GM06990 (cell line): Measurements from ENCODE around the gene CR1L.

ENCODE experiments used
- DNase-seq: peaks from one replicate; pipeline ENCODE4 v3.0.0-alpha.2; 2011; ENCODE audit not compliant: insufficient read length; ENCODE audit errors: extremely low read depth
- H3K27me3 ChIP-seq: replicated peaks from 2 replicates; pipeline ENCODE4 v1.6.0; 2011; ENCODE audit warnings: low read length; ENCODE audit not compliant: control insufficient read depth, insufficient read depth
- H3K36me3 ChIP-seq: 2 replicates; pipeline ENCODE4 v1.5.1; 2011; ENCODE audit warnings: low read length; ENCODE audit not compliant: control insufficient read depth, insufficient read depth
- H3K4me3 ChIP-seq: replicated peaks from 2 replicates; pipeline ENCODE4 v1.5.1; 2011; ENCODE audit warnings: low read depth, mild to moderate bottlenecking, control low read depth, low read length
- CTCF ChIP-seq: IDR thresholded peaks from 2 replicates; pipeline ENCODE4 v1.5.1; 2011; ENCODE audit warnings: low read length, control low read depth, mild to moderate bottlenecking, inconsistent platforms; ENCODE audit not compliant: insufficient read depth, poor library complexity, severe bottlenecking

Gene CR1L

GRCh38 chr1:207649210-207649753 is 4.3 kb downstream of the CR1L start:
- H3K4me3 ChIP-seq: no peak overlapping the region
- H3K36me3 ChIP-seq: no peaks in the 10 kb centered on the region
- no peak for TF ChIP-seq CTCF
- no peaks in the 10 kb centered on the region for H3K27me3 ChIP-seq
- DNase-seq: no peak

- Histone ChIP-seq H3K36me3 (no peaks in the 10 kb centered on the region), H3K4me3 (no peak overlapping the region), H3K27me3 (no peaks in the 10 kb centered on the region)
- TF ChIP-seq CTCF: no peak
- DNase-seq: no peak
These were observed 5.1 kb downstream of the CR1L start for GRCh38 chr1:207649865-207650580.

DNA sequence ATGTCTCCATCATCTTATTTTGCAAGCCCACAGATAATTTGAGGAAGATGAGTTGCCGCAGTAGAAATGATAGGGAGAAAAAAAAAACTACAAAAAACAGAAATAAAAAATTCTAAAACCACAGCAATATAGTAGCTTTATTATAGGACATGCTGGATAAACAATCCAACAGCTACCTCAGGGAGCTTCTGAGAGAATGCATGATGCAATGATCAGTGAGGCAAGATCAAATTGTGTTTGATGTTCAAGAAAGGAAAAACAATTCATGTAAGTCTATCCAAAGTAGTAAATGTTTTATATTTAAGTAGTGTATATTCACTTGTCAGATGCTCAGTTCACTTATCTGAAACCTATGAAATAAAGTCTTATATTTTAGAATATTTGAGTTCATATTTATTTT is 6.7 kb downstream of the CR1L start:
- H3K36me3 ChIP-seq: no peaks in the 10 kb centered on the region
- H3K27me3 ChIP-seq: no peaks in the 10 kb centered on the region
- H3K4me3 ChIP-seq: no peak overlapping the region
- DNase-seq: no peak
- no peak for TF ChIP-seq CTCF

DNA sequence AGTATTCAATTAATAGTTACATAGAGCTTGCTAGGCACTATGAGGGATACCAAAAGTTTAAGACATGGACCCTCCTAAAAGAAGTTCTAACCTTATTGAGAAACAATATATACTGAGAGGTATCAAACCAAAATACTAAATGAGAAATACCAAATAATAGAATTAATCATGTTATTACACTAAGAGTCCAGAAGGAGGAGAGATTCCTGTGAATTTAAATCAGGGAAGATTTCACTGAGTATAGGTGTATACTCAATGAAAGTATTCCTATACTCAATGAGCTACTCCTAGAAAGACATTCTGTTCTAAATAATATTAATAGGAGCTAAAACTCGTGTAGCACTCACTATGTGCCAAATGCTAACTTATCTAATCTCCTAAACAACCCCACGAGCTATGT is 9.4 kb downstream of the CR1L start:
- DNase-seq: no peak
- H3K27me3 ChIP-seq: no peaks in the 10 kb centered on the region
- no peak overlapping the region for H3K4me3 ChIP-seq

DNA sequence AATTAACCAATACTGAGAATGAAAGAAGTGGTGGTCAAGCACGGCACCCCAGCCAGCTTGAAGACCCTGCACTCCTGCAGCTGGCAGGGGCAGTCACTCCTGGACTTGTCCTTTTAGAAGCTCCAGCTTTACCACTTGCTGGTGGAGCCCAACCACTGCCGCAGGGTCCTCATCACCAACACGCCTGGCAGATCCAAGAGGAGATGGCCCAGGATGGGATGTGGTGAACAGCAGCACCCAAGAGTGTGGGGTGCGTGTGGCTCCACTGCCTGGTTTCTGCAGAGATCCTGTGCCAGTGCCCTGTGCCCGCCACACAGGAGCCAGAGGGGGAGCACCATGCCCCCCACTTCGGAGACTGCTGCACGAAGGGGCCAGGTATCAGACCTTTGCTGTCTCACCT is 13.5 kb downstream of the CR1L start:
- no peak for TF ChIP-seq CTCF
- Histone ChIP-seq H3K4me3 (no peak overlapping the region), H3K36me3 (no peaks in the 10 kb centered on the region), H3K27me3 (no peaks in the 10 kb centered on the region)
- DNase-seq: no peak

More for the DNA sequence above, 9.4 kb downstream of the CR1L start:
- no peak for TF ChIP-seq CTCF
- H3K36me3 ChIP-seq: no peaks in the 10 kb centered on the region
